OCI-LY1 (cell line): ENCODE measurements around the gene CELA2A.
"Not testable (repeated sequence)": the region's sequence is repeated elsewhere in the genome, so short reads cannot be mapped to it uniquely, and the experiment has no call there.

Experiments used
- H2AFZ ChIP-seq: fragments of 200-600 bp; sonication (generic), shearing (Covaris generic); 2 replicates; pipeline ENCODE4 v1.6.0; 2014; ENCODE audit warnings: antibody characterized with exemption, mild to moderate bottlenecking, low read length
- H3F3A ChIP-seq: fragments of 200-600 bp; sonication (generic), shearing (Covaris generic); 2 replicates; pipeline ENCODE4 v1.6.0; 2014; ENCODE audit warnings: mild to moderate bottlenecking, antibody characterized with exemption, low read length, moderate library complexity; ENCODE audit not compliant: insufficient read depth
- H3K27ac ChIP-seq: fragments of 200-600 bp; sonication (generic); 2 replicates; pipeline ENCODE4 v1.5.1; 2014; ENCODE audit warnings: low read length, mixed run types, mild to moderate bottlenecking, low read depth; ENCODE audit not compliant: poor library complexity, severe bottlenecking
- H3K27me3 ChIP-seq: fragments of 200-600 bp; sonication (generic); 2 replicates; pipeline ENCODE4 v1.6.0; 2014; ENCODE audit warnings: antibody characterized with exemption, mild to moderate bottlenecking, low read length, moderate library complexity; ENCODE audit not compliant: insufficient read depth
- H3K36me3 ChIP-seq: fragments of 200-600 bp; sonication (generic); 2 replicates; pipeline ENCODE4 v1.6.1; 2014; ENCODE audit warnings: mild to moderate bottlenecking, antibody characterized with exemption, low read length, moderate library complexity, mixed read lengths; ENCODE audit not compliant: insufficient read depth
- H3K4me1 ChIP-seq: fragments of 200-600 bp; sonication (generic); 2 replicates; pipeline ENCODE4 v1.5.1; 2014; ENCODE audit warnings: mild to moderate bottlenecking, low read length, moderate library complexity; ENCODE audit not compliant: insufficient read depth, severe bottlenecking
- H3K4me2 ChIP-seq: fragments of 200-600 bp; sonication (generic), shearing (Covaris generic); 2 replicates; pipeline ENCODE4 v1.6.1; 2014; ENCODE audit warnings: low read length
- H3K4me3 ChIP-seq: fragments of 200-600 bp; sonication (generic); 2 replicates; pipeline ENCODE4 v1.5.1; 2014; ENCODE audit warnings: low read length, low read depth, mild to moderate bottlenecking, mixed read lengths; ENCODE audit not compliant: poor library complexity, severe bottlenecking
- H3K79me2 ChIP-seq: fragments of 200-600 bp; shearing (Covaris generic); 2 replicates; pipeline ENCODE4 v1.6.1; 2016; ENCODE audit warnings: mixed run types, low read length, mixed read lengths; ENCODE audit not compliant: insufficient read depth
- H3K9ac ChIP-seq: fragments of 200-600 bp; sonication (generic), shearing (Covaris generic); 2 replicates; pipeline ENCODE4 v1.6.1; 2014; ENCODE audit warnings: mild to moderate bottlenecking, low read length, mixed read lengths
- H3K9me2 ChIP-seq: fragments of 200-600 bp; sonication (generic), shearing (Covaris generic); 2 replicates; pipeline ENCODE4 v1.6.1; 2014; ENCODE audit warnings: low read depth, mild to moderate bottlenecking, low read length, mixed read lengths
- H3K9me3 ChIP-seq: fragments of 200-600 bp; shearing (Covaris generic); 2 replicates; pipeline ENCODE4 v1.6.1; 2014; ENCODE audit warnings: low read length, mixed read lengths
- H4K20me1 ChIP-seq: fragments of 200-600 bp; sonication (generic), shearing (Covaris generic); 2 replicates; pipeline ENCODE4 v1.6.0; 2016; ENCODE audit warnings: mild to moderate bottlenecking, low read length; ENCODE audit not compliant: insufficient read depth
- CTCF ChIP-seq: fragments of 200-600 bp; sonication (generic), shearing (Covaris generic); IDR thresholded peaks from 2 replicates; pipeline ENCODE4 v1.5.1; 2017; ENCODE audit warnings: mild to moderate bottlenecking, antibody characterized with exemption, low read length, moderate library complexity, mixed read lengths
- EZH2 ChIP-seq: fragments of 200-600 bp; sonication (generic), shearing (Covaris generic); IDR thresholded peaks from 2 replicates; pipeline ENCODE4 v1.8.0; 2017; ENCODE audit warnings: borderline replicate concordance, mixed run types, mild to moderate bottlenecking, antibody characterized with exemption, low read length, moderate library complexity, mixed read lengths

The CELA2A gene

GRCh38 chr1:15433471-15433870, 23.1 kb upstream of the CELA2A start:
- no peaks in the 10 kb centered on the region for H3K4me1 ChIP-seq
- TF ChIP-seq EZH2 (no peak), CTCF (no peak)
- no peaks in the 10 kb centered on the region for H3K79me2 ChIP-seq
- no peak overlapping the region for H3K4me3 ChIP-seq
- no peaks in the 10 kb centered on the region for H3K9me3 ChIP-seq
- H4K20me1 ChIP-seq: no peaks in the 10 kb centered on the region
- H2AFZ ChIP-seq: no peak overlapping the region
- no peaks in the 10 kb centered on the region for H3K9me2 ChIP-seq
- no peak overlapping the region for H3K27ac ChIP-seq
- no peak overlapping the region for H3K4me2 ChIP-seq
- no peak overlapping the region for H3K9ac ChIP-seq
- peaks cover 5% of the 10 kb centered on the region; the same call in 1 of the 2 replicates for H3K27me3 ChIP-seq
- no peaks in the 10 kb centered on the region for H3F3A ChIP-seq
- H3K36me3 ChIP-seq: no peaks in the 10 kb centered on the region

GRCh38 chr1:15434739-15435138, 21.8 kb upstream of the CELA2A start:
- not testable (repeated sequence) for H4K20me1 ChIP-seq, H2AFZ ChIP-seq, H3K4me2 ChIP-seq, H3K9ac ChIP-seq, H3K36me3 ChIP-seq, H3K27me3 ChIP-seq, H3K9me3 ChIP-seq, H3K79me2 ChIP-seq, H3K27ac ChIP-seq, H3K4me1 ChIP-seq, H3K4me3 ChIP-seq, H3K9me2 ChIP-seq, H3F3A ChIP-seq

- no peak overlapping the region for H3K4me2 ChIP-seq
- H3K9me2 ChIP-seq: no peaks in the 10 kb centered on the region
- H3K36me3 ChIP-seq: no peaks in the 10 kb centered on the region
- no peaks in the 10 kb centered on the region for H3K9me3 ChIP-seq
- peaks cover 5% of the 10 kb centered on the region; the same call in 1 of the 2 replicates for H3K27me3 ChIP-seq
- TF ChIP-seq EZH2 (no peak), CTCF (no peak)
- H3K4me1 ChIP-seq: no peaks in the 10 kb centered on the region
- no peak overlapping the region for H3K4me3 ChIP-seq
- H3K27ac ChIP-seq: no peak overlapping the region
- no peak overlapping the region for H2AFZ ChIP-seq
- H4K20me1 ChIP-seq: no peaks in the 10 kb centered on the region
- no peaks in the 10 kb centered on the region for H3F3A ChIP-seq
- H3K79me2 ChIP-seq: no peaks in the 10 kb centered on the region
- H3K9ac ChIP-seq: no peak overlapping the region
These were observed 21.1 kb upstream of the CELA2A start for GRCh38 chr1:15435239-15436077.

- no peaks in the 10 kb centered on the region for H3K4me1 ChIP-seq
- H3F3A ChIP-seq: no peaks in the 10 kb centered on the region
- H3K79me2 ChIP-seq: no peaks in the 10 kb centered on the region
- no peaks in the 10 kb centered on the region for H4K20me1 ChIP-seq
- peaks cover 5% of the 10 kb centered on the region; the same call in 1 of the 2 replicates for H3K27me3 ChIP-seq
- no peaks in the 10 kb centered on the region for H3K9me2 ChIP-seq
- TF ChIP-seq CTCF: no peak
- no peak for TF ChIP-seq EZH2
- no peaks in the 10 kb centered on the region for H3K36me3 ChIP-seq
- no peak overlapping the region for H3K9ac ChIP-seq
- H2AFZ ChIP-seq: no peak overlapping the region
- H3K27ac ChIP-seq: no peak overlapping the region
- H3K9me3 ChIP-seq: no peaks in the 10 kb centered on the region
- no peak overlapping the region for H3K4me2 ChIP-seq
- H3K4me3 ChIP-seq: no peak overlapping the region
These were observed 19.6 kb upstream of the CELA2A start for GRCh38 chr1:15436881-15437442.
